Epithelial cell of proximal tubule (primary cell): Measurements from ENCODE around the gene ABCG8. TPM values are rescaled to one million over a fixed set of nuclear protein-coding genes. Genes with fewer than 3 reads are reported as not detected.
A peak's percentile ranks its signal among the peaks of the same experiment; 100 is the strongest.
"Not testable (repeated sequence)": the region's sequence is repeated elsewhere in the genome, so short reads cannot be mapped to it uniquely, and the experiment has no call there.

Experiments
- DNase-seq: peaks from one replicate; pipeline ENCODE4 v3.0.0-alpha.2; 2011; ENCODE audit warnings: low read depth
- H3K4me3 ChIP-seq: 2 replicates; pipeline ENCODE4 v1.5.1; 2011; ENCODE audit warnings: low read depth, mild to moderate bottlenecking, low read length
- total RNA-seq: library from RNA; depleted of rRNA; stranded (reverse); fragments of >200 nt; gene quantifications from 2 replicates; pipeline ENCODE4 v1.2.3, GENCODE V29; 2015
- TF ChIP-seq, protein P1 (sequence below): conservative IDR thresholded peaks from 2 replicates; pipeline ENCODE4 v1.5.1; 2012; ENCODE audit warnings: low read depth, mild to moderate bottlenecking, low read length

The ABCG8 gene
- total RNA-seq, 1 donor from 2014 or later: not detected

- H3K4me3 ChIP-seq: no peak overlapping the region
- peak; percentile 10 for DNase-seq
- TF ChIP-seq, protein P1, sequence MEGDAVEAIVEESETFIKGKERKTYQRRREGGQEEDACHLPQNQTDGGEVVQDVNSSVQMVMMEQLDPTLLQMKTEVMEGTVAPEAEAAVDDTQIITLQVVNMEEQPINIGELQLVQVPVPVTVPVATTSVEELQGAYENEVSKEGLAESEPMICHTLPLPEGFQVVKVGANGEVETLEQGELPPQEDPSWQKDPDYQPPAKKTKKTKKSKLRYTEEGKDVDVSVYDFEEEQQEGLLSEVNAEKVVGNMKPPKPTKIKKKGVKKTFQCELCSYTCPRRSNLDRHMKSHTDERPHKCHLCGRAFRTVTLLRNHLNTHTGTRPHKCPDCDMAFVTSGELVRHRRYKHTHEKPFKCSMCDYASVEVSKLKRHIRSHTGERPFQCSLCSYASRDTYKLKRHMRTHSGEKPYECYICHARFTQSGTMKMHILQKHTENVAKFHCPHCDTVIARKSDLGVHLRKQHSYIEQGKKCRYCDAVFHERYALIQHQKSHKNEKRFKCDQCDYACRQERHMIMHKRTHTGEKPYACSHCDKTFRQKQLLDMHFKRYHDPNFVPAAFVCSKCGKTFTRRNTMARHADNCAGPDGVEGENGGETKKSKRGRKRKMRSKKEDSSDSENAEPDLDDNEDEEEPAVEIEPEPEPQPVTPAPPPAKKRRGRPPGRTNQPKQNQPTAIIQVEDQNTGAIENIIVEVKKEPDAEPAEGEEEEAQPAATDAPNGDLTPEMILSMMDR: no peak
Measured at GRCh38 chr2:43905371-43905803, 66.6 kb downstream of the ABCG8 start.

GRCh38 chr2:43905871-43906270 is 67.1 kb downstream of the ABCG8 start:
- TF ChIP-seq, protein P1: no peak
- DNase-seq: no peak
- H3K4me3 ChIP-seq: no peak overlapping the region

GRCh38 chr2:43906448-43907109 is 67.8 kb downstream of the ABCG8 start:
- TF ChIP-seq, protein P1: no peak
- DNase-seq: no peak
- H3K4me3 ChIP-seq: no peak overlapping the region

DNA sequence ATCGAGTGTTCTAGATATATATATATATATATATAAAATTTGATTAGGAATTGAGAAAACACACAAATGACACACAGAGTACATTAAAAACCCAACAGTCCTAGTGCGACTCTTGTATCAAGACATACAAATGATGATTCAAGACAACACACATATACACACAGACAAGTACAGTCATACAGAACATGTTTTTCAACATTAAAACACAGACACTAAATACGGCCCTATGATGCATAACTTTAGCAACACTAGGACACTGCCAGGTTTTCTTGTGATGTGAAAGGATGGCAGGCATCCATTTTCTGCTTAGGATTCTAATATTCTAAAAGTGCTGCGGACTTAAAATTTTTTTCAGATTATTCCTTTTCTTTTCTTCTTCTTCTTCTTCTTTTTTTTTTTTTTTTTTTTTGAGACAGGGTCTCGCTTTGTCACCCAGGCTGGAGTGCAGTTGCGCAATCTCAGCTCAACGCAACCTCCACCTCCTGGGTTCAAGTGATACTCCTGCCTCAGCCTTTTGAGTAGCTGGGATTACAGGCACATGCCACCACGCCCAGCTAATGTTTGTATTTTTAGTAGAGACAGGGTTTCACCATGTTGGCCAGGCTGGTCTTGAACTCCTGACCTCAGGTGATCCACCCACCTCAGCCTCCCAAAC is 72.5 kb downstream of the ABCG8 start:
- DNase-seq, H3K4me3 ChIP-seq: not testable (repeated sequence)

DNA sequence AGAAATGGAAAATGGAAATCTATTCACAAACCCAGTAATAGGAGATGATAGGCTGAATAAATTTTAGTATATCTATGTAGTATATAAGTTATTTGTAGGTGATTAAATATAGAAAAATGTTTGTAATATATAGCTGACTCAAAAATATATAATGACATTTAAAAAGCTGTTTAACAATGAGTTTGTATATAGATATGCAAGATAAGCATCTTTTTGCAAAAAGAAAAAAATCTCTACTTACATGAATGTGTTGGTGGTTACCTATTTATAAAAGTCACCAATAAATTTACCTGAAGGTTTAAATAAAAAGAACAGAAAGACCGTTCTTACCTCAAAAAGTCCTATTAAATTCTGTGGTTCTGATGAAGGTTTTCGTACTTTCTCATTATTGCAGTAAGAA is 85.7 kb downstream of the ABCG8 start:
- H3K4me3 ChIP-seq: no peak overlapping the region
- TF ChIP-seq, protein P1: no peak

GRCh38 chr2:43925431-43925830 is 86.7 kb downstream of the ABCG8 start:
- DNase-seq: no peak
- H3K4me3 ChIP-seq: no peak overlapping the region
- TF ChIP-seq, protein P1: no peak

More for the DNA sequence above, 85.7 kb downstream of the ABCG8 start:
- no peak for DNase-seq

DNA sequence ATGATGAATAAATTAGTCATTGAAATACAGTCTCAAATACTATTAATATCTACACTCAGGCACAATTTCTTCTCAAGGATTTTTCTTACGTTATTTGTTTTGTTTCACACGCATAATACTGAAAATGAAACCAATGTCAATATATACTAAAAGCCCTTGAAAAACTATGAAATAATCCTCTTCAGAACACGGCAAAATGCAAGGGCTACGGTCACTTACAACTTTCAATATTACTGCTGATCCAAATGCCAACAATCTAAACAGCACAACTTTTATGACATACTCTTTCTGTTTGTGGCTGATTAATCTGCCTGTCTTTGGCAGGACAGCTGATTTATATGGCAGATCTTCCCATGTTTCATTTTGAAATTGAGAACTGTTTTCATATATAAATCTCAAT is 88.7 kb downstream of the ABCG8 start:
- no peak overlapping the region for H3K4me3 ChIP-seq
- TF ChIP-seq, protein P1: no peak
- DNase-seq: no peak
